SW480 (cell line): ENCODE measurements around the gene GCM1.
"Not testable (repeated sequence)": the region's sequence is repeated elsewhere in the genome, so short reads cannot be mapped to it uniquely, and the experiment has no call there.

Experiments
- DNase-seq: peaks from one replicate; pipeline ENCODE4 v3.0.0-alpha.2; 2016; ENCODE audit warnings: low spot score

The GCM1 gene

GRCh38 chr6:53148684-53149083, at the start of gene GCM1:
Gene GCM1 (minus strand): TSS chr6:53148841. CDS start chr6:53145632, 3,209 bp downstream.
- DNase-seq, result no peak

- no peak for DNase-seq
Measured at GRCh38 chr6:53197553-53197952, 48.9 kb upstream of the GCM1 start.

GRCh38 chr6:53195048-53195447, 46.4 kb upstream of the GCM1 start:
- no peak for DNase-seq

- no peak for DNase-seq
Measured at GRCh38 chr6:53192682-53193188, 44.1 kb upstream of the GCM1 start.

- DNase-seq, result no peak
Measured at GRCh38 chr6:53189554-53189953, 40.9 kb upstream of the GCM1 start.

- no peak for DNase-seq
Measured at GRCh38 chr6:53188833-53189232, 40.2 kb upstream of the GCM1 start.

- no peak for DNase-seq
Measured at GRCh38 chr6:53180678-53181077, 32.0 kb upstream of the GCM1 start.

- no peak for DNase-seq
Measured at GRCh38 chr6:53179961-53180651, 31.5 kb upstream of the GCM1 start.

GRCh38 chr6:53178837-53179432, 30.3 kb upstream of the GCM1 start:
- no peak for DNase-seq

- no peak for DNase-seq
Measured at GRCh38 chr6:53175027-53175426, 26.4 kb upstream of the GCM1 start.

- no peak for DNase-seq
Measured at GRCh38 chr6:53172468-53172803, 23.8 kb upstream of the GCM1 start.

GRCh38 chr6:53171605-53172467, 23.2 kb upstream of the GCM1 start:
- peak; percentile 29 for DNase-seq

- DNase-seq, result no peak
Measured at GRCh38 chr6:53168516-53169267, 20.1 kb upstream of the GCM1 start.

GRCh38 chr6:53165293-53165692, 16.7 kb upstream of the GCM1 start:
- no peak for DNase-seq

- no peak for DNase-seq
Measured at GRCh38 chr6:53162606-53163005, 14.0 kb upstream of the GCM1 start.

GRCh38 chr6:53161481-53162009, 12.9 kb upstream of the GCM1 start:
- no peak for DNase-seq

GRCh38 chr6:53159558-53159957, 10.9 kb upstream of the GCM1 start:
- DNase-seq, result no peak

- DNase-seq, result not testable (repeated sequence)
Measured at GRCh38 chr6:53158076-53158475, 9.4 kb upstream of the GCM1 start.

- not testable (repeated sequence) for DNase-seq
Measured at GRCh38 chr6:53155279-53155678, 6.6 kb upstream of the GCM1 start.

- DNase-seq, result no peak
Measured at GRCh38 chr6:53154794-53155193, 6.2 kb upstream of the GCM1 start.

GRCh38 chr6:53154071-53154470, 5.4 kb upstream of the GCM1 start:
- DNase-seq, result no peak

- no peak for DNase-seq
Measured at GRCh38 chr6:53152576-53152975, 3.9 kb upstream of the GCM1 start.
